Measurements from ENCODE around the gene HOTAIR.

- TF ChIP-seq EZH2 (IDR thresholded peaks at IDR 0.05; ENCODE audit: insufficient read depth, low read length) (peak; percentile 76), CTCF (IDR thresholded peaks at IDR 0.05; ENCODE audit: insufficient read depth, low read depth, low read length) (no peak)
Measured at GRCh38 chr12:53981634-53982565, 7.1 kb upstream of the HOTAIR start.

All from astrocyte (in vitro differentiated cells and primary cell).